ENCODE measurements around the gene PRR30. TPM values are rescaled to one million over a fixed set of nuclear protein-coding genes. Genes with fewer than 3 reads are reported as not detected.
"Not testable (repeated sequence)": the region's sequence is repeated elsewhere in the genome, so short reads cannot be mapped to it uniquely, and the experiment has no call there.

PRR30 gene
- total and polyA plus RNA-seq, 5 experiments from 2014 or later = not detected

DNA sequence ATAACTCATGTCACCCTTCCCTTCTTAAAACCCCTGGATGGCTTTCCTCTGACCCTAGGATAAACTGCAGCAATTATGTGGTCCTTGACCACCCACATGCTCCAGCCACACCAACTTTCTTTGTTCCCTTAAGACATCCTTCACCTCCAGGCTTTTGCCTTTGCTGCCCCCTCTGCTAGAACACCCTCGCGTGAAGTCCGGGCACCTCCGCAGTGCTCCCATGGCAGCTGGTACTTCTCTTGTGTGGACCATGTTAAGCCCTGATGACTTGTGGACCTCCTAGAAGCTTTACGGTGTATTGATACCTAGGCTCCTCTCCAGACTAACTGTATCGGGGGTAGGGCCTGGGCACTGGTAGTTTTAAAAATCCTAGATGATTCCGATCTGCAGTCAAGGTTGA lies 16.4 kb downstream of the PRR30 start:
- peaks cover 0 to 2% (median 0%) of the 10 kb centered on the region in 9 donors for H3K9me3 Mint-ChIP-seq
- H3K27me3 Mint-ChIP-seq = peaks cover 8 to 19% (median 16%) of the 10 kb centered on the region in 5 donors
- peak overlapping the region; percentile 87 to 97 (median 92) for H3K4me3 Mint-ChIP-seq
- POLR2A ChIA-PET = interaction anchor here (1.1 to 3.3 kb wide), 2 partner anchors 11 to 50 kb away, joined by 3 to 55 read pairs; partner anchors contain the start of gene PREB
- no peak for ATAC-seq
- no peak for DNase-seq
- H3K27ac Mint-ChIP-seq = peak overlapping the region; percentile 64 to 94 (median 90)
- peaks cover 11 to 30% (median 21%) of the 10 kb centered on the region in 4 donors for H3K4me1 Mint-ChIP-seq
- no peaks in the 10 kb centered on the region for H3K36me3 Mint-ChIP-seq

DNA sequence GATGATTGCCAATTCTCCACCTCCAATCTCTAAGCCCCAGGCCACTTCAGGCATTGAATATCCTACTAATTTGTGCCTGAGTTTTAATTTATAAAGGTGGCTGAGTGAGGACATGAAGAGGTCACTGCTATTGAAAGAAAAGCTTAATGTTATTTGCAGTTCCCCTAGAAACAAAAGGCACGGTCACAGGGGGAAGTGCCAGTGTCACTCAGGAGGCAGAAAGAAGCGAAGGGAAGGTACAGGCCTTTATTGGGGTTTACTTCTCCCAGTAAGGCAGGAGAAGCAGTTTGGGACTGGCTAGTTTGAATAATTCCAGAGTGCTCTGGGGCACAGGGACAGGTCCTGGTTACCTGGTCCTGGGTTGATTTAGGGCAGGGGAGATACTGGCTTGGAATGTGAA lies 17.3 kb downstream of the PRR30 start:
- Mint-ChIP-seq H3K4me1 (peaks cover 11 to 30% (median 21%) of the 10 kb centered on the region in 4 donors), H3K4me3 (peak overlapping the region in 9 of 10 donors; percentile 19 to 93 (median 92)), H3K9me3 (peaks cover 0 to 2% (median 0%) of the 10 kb centered on the region in 9 donors), H3K27me3 (peaks cover 8 to 25% (median 17%) of the 10 kb centered on the region in 5 donors), H3K36me3 (no peaks in the 10 kb centered on the region), H3K27ac (peak overlapping the region in 2 of 10 donors; percentile 40 to 50)
- DNase-seq (no peak), ATAC-seq (no peak)
- POLR2A ChIA-PET = no interaction called here

- H3K36me3 Mint-ChIP-seq, H3K27ac Mint-ChIP-seq, ATAC-seq, H3K9me3 Mint-ChIP-seq, POLR2A ChIA-PET, DNase-seq: not testable (repeated sequence)
- Mint-ChIP-seq H3K4me3 (peak overlapping the region; percentile 67 to 89 (median 80)), H3K27me3 (peaks cover 8 to 25% (median 17%) of the 10 kb centered on the region in 5 donors), H3K4me1 (peaks cover 11 to 29% (median 21%) of the 10 kb centered on the region in 4 donors)
Observed at GRCh38 chr2:27119330-27119670, 19.9 kb downstream of the PRR30 start.

- Mint-ChIP-seq H3K9me3 (peaks cover 0 to 2% (median 0%) of the 10 kb centered on the region in 9 donors), H3K4me1 (peaks cover 11 to 24% (median 17%) of the 10 kb centered on the region in 4 donors), H3K36me3 (no peaks in the 10 kb centered on the region), H3K27me3 (peaks cover 8 to 25% (median 17%) of the 10 kb centered on the region in 5 donors), H3K27ac (no peak within 1 kb of the TSS), H3K4me3 (peak within 1 kb of the TSS; percentile 67 to 89 (median 80))
- DNase-seq (no peak), ATAC-seq (peak in 1 of 2 donors; percentile 9)
- POLR2A ChIA-PET = interaction anchor here (1.2 kb wide), 1 partner anchor 15 kb away, joined by 4 read pairs; the partner anchor contains the start of gene PREB
Observed at GRCh38 chr2:27118525-27119329, 20.5 kb downstream of the PRR30 start, which contains the start of gene CGREF1. Gene CGREF1, minus strand, starts transcription at chr2:27119128. Its CDS starts 14,762 bp downstream, at chr2:27104366.

GRCh38 chr2:27117995-27118524 lies 21.1 kb downstream of the PRR30 start:
- ATAC-seq = no peak
- no peaks in the 10 kb centered on the region for H3K36me3 Mint-ChIP-seq
- POLR2A ChIA-PET = interaction anchor here (1.2 kb wide), 1 partner anchor 16 kb away, joined by 4 read pairs; the partner anchor contains the start of gene PREB
- H3K27me3 Mint-ChIP-seq = peaks cover 8 to 25% (median 17%) of the 10 kb centered on the region in 5 donors
- H3K9me3 Mint-ChIP-seq = peaks cover 0 to 2% (median 0%) of the 10 kb centered on the region in 9 donors
- DNase-seq = no peak
- peaks cover 6 to 20% (median 13%) of the 10 kb centered on the region in 4 donors for H3K4me1 Mint-ChIP-seq
- H3K4me3 Mint-ChIP-seq = peak overlapping the region; percentile 13 to 67 (median 34)
- H3K27ac Mint-ChIP-seq = no peak overlapping the region

GRCh38 chr2:27115519-27115918 lies 23.7 kb downstream of the PRR30 start:
- H3K4me1 Mint-ChIP-seq = peaks cover 0 to 16% (median 4%) of the 10 kb centered on the region in 4 donors
- no peak for DNase-seq
- H3K9me3 Mint-ChIP-seq = peaks cover 0 to 2% (median 0%) of the 10 kb centered on the region in 9 donors
- H3K4me3 Mint-ChIP-seq = no peak overlapping the region
- H3K27ac Mint-ChIP-seq = no peak overlapping the region
- POLR2A ChIA-PET = interaction anchor here (0.7 kb wide), 1 partner anchor 15 kb away, joined by 5 read pairs; no protein-coding TSS in a partner anchor
- no peaks in the 10 kb centered on the region for H3K36me3 Mint-ChIP-seq
- H3K27me3 Mint-ChIP-seq = peaks cover 8 to 25% (median 17%) of the 10 kb centered on the region in 5 donors
- ATAC-seq = no peak

GRCh38 chr2:27111392-27112078 lies 27.7 kb downstream of the PRR30 start:
- H3K36me3 Mint-ChIP-seq, ATAC-seq, H3K4me3 Mint-ChIP-seq, H3K9me3 Mint-ChIP-seq, H3K4me1 Mint-ChIP-seq, H3K27me3 Mint-ChIP-seq, H3K27ac Mint-ChIP-seq: not testable (repeated sequence)
- POLR2A ChIA-PET = interaction anchor here (0.5 to 0.7 kb wide), 2 partner anchors 23 to 50 kb away, joined by 3 to 4 read pairs; partner anchors contain the start of gene PREB
- peak in 1 of 10 donors; percentile 53 for DNase-seq

DNA sequence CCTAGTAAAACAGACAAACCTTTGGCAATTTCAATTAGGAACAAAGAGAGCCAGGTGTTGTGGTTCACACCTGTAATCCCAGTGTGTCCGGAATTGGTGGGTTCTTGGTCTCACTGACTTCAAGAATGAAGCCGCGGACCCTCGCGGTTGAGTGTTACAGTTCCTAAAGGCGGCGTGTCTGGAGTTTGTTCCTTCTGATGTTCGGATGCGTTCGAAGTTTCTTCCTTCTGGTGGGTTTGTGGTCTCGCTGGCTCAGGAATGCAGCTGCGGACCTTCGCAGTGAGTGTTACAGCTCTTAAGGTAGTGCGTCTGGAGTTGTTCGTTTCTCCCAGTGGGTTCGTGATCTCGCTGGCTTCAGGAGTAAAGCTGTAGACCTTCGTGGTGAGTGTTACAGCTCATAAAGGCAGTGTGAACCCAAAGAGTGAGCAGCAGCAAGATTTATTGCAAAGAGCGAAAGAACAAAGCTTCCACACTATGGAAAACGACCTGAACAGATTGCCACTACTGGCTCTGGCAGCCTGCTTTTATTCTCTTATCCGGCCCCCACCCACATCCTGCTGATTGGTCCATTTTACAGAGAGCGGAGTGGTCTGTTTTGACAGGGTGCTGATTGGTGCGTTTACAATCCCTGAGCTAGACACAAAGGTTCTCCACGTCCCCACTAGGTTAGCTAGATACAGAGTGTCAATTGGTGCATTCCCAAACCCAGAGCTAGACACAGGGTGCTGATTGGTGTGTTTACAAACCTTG lies 28.4 kb downstream of the PRR30 start:
- H3K4me1 Mint-ChIP-seq, H3K9me3 Mint-ChIP-seq, ATAC-seq, H3K36me3 Mint-ChIP-seq: not testable (repeated sequence)
- Mint-ChIP-seq H3K27ac (peak overlapping the region in 1 of 10 donors; percentile 63), H3K27me3 (peaks cover 0 to 11% (median 5%) of the 10 kb centered on the region in 5 donors), H3K4me3 (peak overlapping the region in 2 of 10 donors; percentile 13 to 65)
- POLR2A ChIA-PET = interaction anchor here (0.5 to 0.7 kb wide), 2 partner anchors 24 to 51 kb away, joined by 3 to 4 read pairs; partner anchors contain the start of gene PREB
- peak in 1 of 10 donors; percentile 8 for DNase-seq

GRCh38 chr2:27109083-27109482 lies 30.1 kb downstream of the PRR30 start:
- no peak for DNase-seq
- H3K27me3 Mint-ChIP-seq = peaks cover 0 to 20% (median 5%) of the 10 kb centered on the region in 5 donors
- no peaks in the 10 kb centered on the region for H3K9me3 Mint-ChIP-seq
- POLR2A ChIA-PET = no interaction called here
- no peak for ATAC-seq
- no peaks in the 10 kb centered on the region for H3K36me3 Mint-ChIP-seq
- H3K4me1 Mint-ChIP-seq = peaks cover 0 to 5% (median under 1%) of the 10 kb centered on the region in 4 donors
- H3K4me3 Mint-ChIP-seq = no peak overlapping the region
- no peak overlapping the region for H3K27ac Mint-ChIP-seq

- Mint-ChIP-seq H3K27ac (no peak overlapping the region), H3K9me3 (no peaks in the 10 kb centered on the region), H3K36me3 (no peaks in the 10 kb centered on the region), H3K27me3 (peaks cover 0 to 20% (median 7%) of the 10 kb centered on the region in 5 donors), H3K4me1 (peaks cover 0 to 5% (median under 1%) of the 10 kb centered on the region in 4 donors), H3K4me3 (no peak overlapping the region)
- ATAC-seq (no peak), DNase-seq (no peak)
- POLR2A ChIA-PET = no interaction called here
Observed at GRCh38 chr2:27108221-27108620, 31.0 kb downstream of the PRR30 start.

DNA sequence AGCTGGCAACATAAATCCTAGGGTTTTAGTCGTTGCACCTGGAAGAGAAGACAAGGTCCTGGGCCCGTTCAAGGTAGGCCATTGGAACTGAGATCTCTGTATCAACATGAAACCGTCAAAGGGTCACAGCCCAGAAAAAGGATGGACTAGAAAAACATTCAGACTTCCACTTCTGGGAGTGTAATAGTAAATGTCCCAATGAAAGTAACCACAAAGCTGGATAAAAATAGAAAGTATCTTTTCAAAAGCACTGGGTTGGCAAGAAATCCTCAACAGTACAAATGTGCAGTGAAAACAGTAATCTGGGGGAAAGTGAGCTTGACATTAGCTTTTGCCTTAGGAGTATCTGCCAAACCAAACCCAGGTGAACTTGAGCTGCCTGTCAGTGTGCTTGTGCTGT lies 33.2 kb downstream of the PRR30 start:
- peaks cover 0 to 20% (median 7%) of the 10 kb centered on the region in 5 donors for H3K27me3 Mint-ChIP-seq
- peaks cover 0 to 5% (median under 1%) of the 10 kb centered on the region in 4 donors for H3K4me1 Mint-ChIP-seq
- no peak overlapping the region for H3K27ac Mint-ChIP-seq
- no peaks in the 10 kb centered on the region for H3K36me3 Mint-ChIP-seq
- ATAC-seq (no peak), DNase-seq (no peak)
- POLR2A ChIA-PET = no interaction called here
- no peak overlapping the region for H3K4me3 Mint-ChIP-seq
- no peaks in the 10 kb centered on the region for H3K9me3 Mint-ChIP-seq
